ENCODE measurements around the gene DAD1.

Gene DAD1

DNA sequence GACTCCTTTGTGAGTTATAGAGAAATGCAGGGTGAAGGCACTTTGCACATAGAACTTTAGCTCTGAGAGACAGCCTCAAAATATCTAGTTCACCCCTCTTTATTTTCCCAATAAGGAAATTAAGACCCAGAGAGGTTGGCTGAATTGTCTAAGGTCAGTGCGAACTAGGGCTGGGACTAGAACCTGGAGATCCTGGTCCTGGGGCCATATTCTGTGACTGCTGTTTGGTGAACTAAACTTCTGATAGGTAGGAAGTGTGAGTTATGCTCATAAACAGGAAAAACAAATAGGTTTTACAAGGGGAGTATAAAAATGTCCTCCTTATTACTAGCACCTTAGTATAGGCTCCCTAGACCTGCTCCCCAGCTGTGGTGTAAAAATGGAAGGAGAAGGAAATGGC lies 53.9 kb downstream of the DAD1 start:
- DNase-seq: peak; percentile 4

DNA sequence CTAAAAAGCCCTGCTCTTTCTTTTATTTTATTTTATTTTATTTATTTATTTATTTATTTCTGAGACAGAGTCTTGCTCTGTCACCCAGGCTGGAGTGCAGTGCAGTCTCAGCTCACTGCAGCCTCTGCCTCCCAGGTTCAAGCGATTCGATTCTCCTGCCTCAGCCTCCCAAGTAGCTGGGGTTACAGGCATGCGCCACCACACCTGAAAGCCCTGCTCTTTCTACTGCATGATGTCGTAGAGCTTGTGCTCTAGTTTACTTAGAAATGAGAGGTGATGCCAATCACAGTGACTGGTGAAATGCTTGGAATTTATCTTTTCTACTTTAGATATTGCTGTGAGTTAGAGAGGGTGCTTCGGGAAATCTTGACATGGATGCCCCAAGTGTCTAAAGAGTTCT lies 54.5 kb downstream of the DAD1 start:
- peak; percentile 23 for DNase-seq

DNA sequence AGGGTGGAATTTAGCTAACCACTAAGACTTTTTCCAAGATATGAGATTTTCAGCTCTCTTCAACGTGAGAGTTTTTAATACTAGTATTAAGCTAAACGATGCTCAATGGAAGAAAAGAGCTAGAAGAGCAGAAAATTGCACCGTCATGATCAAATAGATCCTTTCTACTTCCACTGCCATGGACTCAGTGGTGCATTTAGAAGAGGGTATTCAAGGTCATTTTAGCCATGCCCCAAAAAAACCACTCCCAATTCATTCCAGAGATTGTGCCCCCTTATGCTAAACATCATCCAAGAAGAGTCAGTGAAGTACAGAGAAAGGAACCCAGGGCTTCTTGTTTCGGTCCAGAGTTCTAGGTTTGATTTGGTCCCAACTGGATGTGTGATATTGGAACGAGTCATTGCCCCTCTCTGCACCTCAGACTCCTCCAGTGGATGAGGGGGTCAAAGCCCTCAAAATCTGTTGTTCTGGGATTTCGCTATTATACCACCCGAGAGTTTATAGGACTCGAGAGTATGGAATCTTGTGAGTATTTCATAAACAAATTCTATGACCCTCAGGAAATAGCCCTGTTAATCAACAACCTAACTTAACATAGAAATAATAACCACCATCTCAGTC lies 55.2 kb downstream of the DAD1 start:
- peak; percentile 3 for DNase-seq

DNA sequence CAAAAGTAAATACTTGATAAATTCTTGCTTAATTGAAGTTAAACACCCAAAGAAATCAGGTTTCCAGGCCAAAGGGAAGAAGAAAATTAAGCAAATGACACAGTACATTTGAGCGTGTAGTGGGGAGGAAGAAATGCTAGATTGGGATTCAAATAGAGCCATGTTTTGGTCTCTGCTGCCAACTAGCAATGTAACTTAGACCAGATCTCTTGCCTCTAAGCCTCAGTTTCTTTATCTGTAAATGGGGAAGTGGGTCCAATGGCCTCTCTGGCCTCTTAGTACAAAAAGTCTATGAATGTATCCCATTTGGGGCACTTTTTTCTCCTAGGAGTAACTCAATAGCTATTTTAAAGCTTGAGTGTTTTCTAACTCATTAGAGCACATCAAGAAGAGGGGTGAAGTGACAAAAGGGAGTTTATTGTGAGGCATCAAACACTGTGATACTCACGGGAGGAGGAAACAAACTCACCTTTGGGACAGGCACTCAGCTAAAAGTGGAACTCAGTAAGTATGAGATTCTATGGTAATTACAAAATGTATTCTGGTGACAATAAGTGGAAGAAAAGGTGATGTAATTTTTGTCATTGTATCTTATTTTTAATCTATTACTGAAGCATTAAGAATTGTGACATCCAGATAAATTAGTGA lies 55.8 kb downstream of the DAD1 start:
- DNase-seq: peak; percentile 38

DNA sequence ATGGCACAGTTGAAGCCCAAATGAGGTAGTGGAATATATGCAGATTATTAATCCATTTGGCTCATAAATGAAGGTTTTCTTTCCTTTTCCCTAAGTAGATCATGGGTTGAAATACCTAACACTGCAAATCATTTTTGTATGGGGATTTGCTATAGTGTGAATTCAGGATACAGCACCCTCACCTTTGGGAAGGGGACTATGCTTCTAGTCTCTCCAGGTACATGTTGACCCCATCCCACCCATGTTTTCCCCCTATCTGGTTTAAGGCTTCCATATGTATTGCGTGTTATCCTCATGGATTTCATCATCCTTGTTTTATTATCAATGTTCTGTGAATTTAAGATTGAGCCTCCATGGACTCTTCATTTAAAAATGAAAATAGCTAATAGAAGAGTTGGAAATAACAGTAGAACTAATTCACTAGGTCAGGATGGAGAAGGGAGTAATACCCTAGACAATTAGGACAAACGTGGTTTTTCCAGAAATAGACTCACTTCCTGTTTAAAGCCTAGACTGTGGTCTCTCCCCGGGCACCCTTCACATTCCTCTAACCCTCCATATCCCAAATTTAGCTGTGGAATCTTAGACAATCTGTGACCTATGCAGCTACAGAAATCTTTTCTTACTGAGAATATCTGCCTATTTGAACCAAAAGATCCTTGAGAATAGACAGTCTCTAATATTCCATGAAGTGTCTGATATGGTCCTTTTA lies 56.5 kb downstream of the DAD1 start:
- DNase-seq: peak; percentile 10

DNA sequence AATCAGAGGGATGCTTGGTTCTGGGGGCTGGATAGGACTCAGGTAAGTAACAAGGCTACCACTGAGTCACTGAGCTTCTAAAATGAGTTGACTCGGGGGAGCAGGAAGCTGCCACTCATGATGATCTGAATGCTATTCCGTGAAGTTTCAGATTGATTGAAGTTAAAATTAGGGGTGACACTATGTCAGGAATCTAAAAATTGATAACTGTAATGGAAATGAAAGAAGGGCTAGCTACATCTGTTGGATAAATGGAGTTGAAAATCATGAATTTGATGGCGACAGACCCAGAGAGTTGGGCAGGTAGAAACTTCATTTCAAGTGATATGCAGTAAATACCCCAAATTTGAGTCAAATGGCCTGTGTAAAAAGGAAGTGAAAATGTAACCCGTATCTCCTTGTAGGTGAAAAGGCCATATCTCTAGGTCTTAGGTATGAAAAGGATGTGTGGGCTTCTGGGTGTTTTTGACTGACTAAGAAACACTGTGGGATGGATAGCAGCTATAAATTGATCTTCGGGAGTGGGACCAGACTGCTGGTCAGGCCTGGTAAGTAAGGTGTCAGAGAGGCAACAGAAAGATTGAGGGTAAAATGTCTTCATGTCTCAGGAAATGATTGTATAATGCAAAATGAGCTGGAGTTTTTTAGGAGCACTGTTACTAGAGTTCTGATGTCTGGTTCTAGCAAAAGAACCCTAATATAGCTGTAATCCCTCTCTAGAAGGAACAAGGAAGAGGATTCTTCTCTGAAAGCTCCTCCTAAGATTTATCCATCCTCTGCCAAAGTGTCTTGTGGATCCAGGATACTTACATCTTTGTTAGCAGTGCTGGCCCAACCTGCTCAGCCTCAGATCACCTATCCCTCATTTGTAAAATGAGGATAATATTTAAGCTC lies 57.3 kb downstream of the DAD1 start:
- peak; percentile 48 for DNase-seq

DNA sequence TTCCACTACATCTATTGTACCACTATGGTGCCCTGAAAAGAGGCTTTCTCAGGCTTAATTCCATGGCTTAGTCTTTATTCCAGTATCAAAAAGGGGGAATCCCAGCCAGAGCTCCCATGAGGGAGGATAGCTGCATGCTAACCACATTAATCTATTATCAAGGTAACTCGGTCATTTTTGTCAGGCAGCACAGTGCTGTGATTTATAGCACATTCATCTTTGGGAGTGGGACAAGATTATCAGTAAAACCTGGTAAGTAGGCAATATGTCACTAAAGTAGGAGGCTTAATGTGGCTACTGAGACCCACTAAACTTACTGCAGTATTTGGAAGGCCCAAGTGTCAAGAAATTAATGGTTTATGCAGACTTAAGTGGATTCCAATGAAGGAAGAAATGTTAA lies 58.9 kb downstream of the DAD1 start:
- peak; percentile 6 for DNase-seq

DNA sequence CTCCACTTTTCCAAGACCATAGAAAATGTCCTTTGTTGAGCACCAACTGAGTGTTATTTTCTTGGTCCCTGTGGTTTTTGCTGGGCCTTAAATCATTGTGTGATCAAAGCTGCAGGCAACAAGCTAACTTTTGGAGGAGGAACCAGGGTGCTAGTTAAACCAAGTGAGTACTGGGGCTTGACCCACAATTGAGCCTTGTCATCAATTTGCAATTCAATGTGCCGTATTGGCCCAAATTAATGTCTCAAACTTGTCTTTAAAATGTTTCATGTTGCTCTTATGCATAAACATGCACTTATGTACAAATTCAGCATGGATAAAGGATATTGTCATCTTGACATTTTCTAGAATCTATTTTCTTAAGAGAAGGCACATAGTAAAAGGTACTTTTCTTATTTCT lies 62.3 kb downstream of the DAD1 start:
- DNase-seq: peak; percentile 19

DNA sequence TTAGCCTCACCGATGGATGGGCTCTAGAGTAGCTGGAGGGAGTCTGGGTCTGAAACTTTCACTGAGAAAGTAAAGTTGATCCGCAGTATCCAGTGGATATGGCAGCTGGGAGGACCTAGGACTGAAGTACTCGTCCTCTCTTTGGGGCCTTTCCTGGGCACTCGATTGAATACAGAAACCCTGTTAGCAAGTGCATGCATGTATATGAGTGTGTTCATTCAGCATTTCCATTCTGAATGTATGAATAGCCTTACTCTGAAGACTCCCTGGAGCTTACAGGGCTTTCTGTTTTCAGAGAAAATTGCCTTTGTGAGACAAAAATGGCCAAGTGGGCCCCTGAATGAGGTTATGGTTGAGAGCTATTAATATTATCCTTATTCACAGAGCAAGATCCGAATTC lies 62.8 kb downstream of the DAD1 start:
- no peak for DNase-seq

DNA sequence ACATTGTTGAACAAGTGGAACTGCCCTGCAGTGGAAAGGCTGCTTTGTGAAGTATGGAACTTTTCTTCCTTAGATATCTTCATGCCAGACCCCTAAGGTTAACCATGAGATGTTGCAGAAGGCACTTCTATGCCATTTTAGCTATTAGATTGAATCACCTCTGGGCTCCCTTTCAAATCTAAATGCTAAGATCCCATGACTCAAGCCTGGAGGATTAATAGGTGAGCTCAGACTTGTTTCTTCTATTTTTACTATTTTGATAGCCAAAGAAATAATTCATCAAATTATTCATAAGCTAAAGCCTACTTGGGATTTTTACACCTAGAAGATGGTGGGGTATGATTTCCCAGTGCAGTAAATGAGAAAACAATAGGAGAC lies 64.3 kb downstream of the DAD1 start:
- no peak for DNase-seq

DNA sequence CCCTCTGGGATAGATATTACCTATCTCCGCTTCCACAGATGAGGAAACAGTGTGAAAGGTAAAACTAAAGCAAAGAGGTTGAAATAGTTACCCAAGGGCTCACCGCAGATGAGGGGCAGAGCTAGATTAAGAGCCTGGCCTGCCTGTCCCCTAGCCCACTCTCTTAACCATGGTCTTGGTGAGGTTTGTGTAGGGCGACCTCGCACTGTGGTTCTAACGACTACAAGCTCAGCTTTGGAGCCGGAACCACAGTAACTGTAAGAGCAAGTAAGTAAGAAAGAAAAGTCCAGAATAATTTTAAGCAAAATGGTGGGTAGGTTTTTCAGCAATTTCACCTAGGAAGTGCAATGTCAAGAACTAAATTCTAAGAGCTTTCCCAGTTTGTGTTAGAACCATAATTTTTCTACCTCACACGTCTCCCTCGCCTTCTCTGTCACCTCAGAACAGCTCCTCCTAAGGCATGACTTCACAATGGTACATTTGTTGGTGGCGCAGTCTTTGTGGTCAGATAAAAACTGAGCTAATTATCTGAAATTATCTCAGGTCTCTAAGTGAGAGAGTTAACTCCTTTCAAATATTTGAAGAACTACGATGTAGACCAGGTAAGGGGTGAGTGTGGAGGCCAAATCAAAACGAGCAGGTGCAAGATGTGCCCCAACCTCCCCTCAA lies 64.8 kb downstream of the DAD1 start:
- peak; percentile 37 for DNase-seq

DNA sequence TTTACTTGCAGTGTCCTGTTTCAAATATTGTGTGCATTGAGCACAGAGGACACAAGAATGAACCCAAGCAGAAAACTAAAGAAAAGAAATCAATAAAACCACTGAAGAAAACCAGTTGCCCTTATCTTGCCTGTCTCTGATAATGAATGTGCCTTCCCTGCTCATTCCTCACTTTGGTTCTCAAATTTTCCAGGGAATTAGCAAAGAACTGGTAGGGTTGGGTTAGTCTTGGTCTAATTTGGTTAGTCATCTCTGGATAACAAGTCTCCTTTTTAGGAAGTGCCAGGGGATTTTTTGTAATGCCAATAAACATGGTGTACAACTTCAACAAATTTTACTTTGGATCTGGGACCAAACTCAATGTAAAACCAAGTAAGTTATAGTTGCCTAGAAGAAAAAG lies 65.7 kb downstream of the DAD1 start:
- DNase-seq: no peak

DNA sequence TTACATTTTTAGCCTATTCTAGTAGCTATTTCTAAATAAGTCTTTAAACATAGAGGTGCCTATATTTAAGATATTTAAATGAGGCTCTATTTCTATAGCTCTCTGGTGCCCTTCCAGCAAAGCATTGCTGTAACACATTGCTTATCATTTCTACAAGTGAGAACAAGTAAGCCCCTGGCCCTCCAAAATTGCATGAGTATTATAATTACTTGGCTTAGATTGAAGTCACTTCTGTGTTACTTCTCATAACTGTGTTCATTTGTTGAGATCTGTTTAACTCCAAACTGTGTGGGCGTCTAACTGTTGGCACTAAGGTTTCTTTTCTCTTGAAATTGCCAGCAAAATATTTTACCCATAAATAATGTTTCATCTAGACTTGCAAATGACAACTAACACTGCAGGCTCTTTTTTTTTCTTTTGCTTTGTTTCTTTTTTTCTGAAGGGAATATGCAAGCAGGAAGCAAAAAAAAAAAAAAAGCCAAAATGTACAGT lies 66.5 kb downstream of the DAD1 start:
- DNase-seq: peak; percentile 5

DNA sequence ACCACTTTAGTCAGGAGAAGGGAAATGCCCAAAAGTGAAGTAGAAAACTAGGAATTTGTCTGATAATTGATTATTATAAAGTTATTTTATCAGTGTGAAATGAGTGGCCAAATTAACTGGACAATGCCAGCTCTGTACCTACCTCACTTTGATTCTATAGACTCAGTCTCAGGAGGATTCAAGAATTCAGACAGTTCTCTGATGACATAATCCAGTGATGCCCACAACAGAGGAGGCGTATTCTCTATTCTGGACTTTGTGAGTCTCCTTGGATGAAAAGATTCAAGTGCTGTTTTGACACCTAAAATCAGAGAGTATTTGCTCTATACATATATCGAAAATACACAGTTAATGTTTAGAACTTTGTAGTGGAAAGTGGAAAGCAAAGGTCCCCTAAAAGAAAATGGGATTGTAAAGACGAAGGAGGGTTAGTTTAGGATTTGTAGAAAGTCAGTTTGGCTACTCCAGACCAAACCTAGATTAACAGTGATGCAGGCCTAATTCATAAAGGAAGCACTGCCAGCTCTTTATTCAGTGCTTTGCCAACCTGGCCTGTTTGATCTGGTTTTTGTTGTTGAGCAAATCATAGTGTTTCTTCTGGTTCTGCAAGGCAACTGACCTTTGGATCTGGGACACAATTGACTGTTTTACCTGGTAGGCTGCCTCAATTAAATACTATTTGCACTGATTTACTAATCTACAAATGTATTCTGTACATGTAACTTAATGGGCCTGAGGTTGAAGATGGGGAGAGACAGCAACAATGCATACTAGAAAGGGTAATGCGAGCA lies 67.4 kb downstream of the DAD1 start:
- peak; percentile 13 for DNase-seq

DNA sequence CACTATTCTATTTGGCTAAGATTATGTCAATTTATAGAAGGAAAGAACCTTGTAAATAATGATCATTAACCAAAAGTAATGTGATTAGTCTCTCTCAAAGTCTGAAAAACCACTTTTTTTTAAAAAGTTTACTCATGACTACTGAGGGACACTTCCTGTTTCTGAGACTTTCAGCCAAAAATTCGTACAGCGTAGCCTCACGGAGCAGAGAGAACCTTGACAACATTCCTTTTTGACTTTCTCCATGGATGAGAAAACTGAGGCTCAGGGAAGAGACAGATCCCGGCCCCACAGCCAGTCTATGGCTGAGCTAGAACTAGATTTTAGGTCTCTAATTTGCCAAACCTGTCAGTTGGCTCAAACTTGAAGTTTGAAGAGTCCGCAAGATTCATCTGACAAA lies 68.2 kb downstream of the DAD1 start:
- DNase-seq: peak; percentile 35

DNA sequence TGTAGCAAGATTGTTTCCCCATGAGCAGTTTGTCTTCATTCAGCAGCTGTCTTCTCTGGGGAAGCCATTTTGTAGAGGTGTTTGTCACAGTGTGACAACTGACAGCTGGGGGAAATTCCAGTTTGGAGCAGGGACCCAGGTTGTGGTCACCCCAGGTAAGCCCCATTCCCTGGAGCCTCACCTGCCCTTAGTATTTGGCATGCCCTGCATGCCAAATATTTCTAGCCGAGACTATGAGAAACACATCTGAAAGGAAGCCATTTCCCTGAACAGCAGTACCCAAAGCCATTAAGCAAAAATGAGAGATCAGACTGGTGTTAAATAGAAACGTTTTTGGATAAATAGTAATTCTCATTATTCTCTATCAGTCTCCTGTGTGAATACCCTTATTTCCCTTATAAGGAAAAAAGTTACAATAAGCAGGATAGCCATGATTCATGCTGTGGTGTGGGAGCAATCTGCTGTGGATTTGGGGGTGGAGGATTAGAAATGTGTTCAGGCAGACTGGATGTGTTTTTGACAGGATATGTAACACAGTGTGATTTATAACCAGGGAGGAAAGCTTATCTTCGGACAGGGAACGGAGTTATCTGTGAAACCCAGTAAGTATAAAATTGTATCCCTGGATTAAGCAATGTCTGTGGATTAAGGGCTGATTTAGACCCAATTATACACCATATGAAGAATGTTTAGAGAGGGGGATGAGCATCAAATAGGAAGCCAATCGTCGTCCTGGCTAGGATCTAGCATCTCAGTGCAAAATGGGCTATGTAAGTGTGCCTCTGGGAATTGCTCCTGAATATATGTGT lies 68.9 kb downstream of the DAD1 start:
- peak; percentile 20 for DNase-seq

DNA sequence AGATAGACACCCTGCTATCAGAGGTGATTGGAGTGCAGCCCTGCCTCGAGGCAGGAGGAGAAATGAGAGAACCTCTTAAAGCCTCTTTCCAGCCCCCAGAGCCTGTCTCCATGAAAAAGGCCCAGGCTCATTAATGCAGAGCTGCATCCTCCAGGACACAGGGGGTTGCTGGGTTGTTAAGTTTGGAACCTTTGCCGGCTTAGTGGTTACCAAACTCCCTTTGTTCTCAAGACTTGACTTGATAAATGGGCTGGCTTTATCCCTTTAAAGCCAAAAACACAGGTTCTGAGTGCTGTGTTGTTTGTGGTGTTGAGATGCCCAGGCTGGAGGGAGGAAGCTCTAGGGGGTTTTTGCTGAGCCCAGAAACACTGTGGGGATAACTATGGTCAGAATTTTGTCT lies 71.0 kb downstream of the DAD1 start:
- peak; percentile 29 for DNase-seq

DNA sequence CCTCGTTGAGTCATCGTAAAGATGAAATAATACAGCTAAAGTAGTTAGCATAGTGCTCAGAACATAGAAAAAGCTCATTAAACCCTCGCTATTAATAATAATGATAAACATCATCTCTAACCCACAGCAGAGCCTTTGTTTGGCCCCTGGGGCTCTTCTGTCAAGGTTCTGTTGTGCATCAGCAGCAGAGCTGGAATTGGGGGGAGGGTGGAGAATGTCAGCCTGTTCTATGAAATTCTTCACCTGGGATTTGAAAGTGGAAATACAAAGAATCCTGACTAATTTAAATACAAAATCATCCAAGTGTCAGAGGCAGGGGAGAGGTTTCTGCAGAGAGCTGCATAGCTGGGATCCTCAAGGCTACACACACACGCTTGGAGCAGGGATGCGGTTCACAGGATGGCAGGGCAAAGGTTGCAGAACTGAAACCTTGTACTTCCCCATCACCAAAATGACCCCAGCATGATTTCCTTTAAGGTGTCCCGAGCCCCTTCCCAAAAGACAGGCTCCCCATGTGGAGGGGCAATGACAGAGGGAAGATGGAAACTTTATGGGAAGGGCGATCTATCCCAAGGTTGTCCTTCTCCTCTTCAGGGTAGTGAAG lies 71.8 kb downstream of the DAD1 start:
- DNase-seq: peak; percentile 34

DNA sequence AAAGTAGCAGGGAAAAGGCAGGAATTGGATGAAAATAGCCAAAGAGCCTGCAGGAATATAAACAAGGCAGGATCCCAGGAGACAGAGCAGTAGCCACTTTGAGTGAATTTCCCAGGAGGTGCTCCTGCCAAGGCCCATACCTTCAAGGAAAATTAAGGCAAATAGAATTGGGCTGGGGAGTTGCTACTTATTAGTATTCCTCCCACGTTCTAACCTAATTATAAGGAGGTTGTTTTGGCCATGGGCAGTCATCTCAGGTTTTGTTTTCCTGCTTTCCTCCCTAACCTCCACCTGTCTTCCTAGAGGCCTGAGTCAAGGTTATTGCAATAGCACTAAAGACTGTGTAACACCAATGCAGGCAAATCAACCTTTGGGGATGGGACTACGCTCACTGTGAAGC lies 73.1 kb downstream of the DAD1 start:
- peak; percentile 11 for DNase-seq
